ENCODE measurements around the gene SRRM5.

DNA sequence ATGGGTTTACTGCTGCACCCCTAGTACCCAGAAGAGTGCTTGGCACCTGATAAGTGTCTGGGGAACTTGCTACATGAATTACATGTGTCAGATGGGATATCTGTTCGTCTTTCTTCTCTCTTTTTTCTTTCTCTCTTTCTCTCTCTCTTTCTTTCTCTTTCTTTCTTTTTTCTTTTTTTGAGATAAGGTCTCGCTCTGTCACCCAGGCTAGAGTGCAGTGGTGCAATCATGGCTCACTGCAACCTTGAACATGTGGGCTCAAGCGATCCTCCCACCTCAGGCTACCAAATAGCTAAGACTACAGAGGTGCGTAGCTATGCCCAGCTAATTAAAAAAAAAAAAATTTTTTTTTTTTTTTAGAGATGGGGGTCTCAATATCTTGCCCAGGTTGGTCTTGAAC, 21.6 kb downstream of the SRRM5 start:
- TF ChIP-seq, protein P1, sequence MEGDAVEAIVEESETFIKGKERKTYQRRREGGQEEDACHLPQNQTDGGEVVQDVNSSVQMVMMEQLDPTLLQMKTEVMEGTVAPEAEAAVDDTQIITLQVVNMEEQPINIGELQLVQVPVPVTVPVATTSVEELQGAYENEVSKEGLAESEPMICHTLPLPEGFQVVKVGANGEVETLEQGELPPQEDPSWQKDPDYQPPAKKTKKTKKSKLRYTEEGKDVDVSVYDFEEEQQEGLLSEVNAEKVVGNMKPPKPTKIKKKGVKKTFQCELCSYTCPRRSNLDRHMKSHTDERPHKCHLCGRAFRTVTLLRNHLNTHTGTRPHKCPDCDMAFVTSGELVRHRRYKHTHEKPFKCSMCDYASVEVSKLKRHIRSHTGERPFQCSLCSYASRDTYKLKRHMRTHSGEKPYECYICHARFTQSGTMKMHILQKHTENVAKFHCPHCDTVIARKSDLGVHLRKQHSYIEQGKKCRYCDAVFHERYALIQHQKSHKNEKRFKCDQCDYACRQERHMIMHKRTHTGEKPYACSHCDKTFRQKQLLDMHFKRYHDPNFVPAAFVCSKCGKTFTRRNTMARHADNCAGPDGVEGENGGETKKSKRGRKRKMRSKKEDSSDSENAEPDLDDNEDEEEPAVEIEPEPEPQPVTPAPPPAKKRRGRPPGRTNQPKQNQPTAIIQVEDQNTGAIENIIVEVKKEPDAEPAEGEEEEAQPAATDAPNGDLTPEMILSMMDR (IDR thresholded peaks at IDR 0.05): no peak
- no peak for TF ChIP-seq POLR2A (IDR thresholded peaks at IDR 0.05)
- no peak for TF ChIP-seq POLR2AphosphoS5 (IDR thresholded peaks at IDR 0.05)
- TF ChIP-seq EP300 (IDR thresholded peaks at IDR 0.05): no peak
